Caki2 (cell line): ENCODE data around the gene SFTA2. TPM values are rescaled to one million over a fixed set of nuclear protein-coding genes. Genes with fewer than 3 reads are reported as not detected.
"Not testable (repeated sequence)": the region's sequence is repeated elsewhere in the genome, so short reads cannot be mapped to it uniquely, and the experiment has no call there.

Experiments
- DNase-seq: peaks from one replicate; pipeline ENCODE4 v3.0.0-alpha.2; 2015; ENCODE audit warnings: low read depth
- in situ Hi-C: cut with HindIII; loops from 2 replicates; pipeline ENCODE4 v1.10.0; 2016; ENCODE audit warnings: low sequenced_read_pairs, low pct_unique_long_range_greater_than_20kb, mixed read lengths
- total RNA-seq: library from RNA; depleted of rRNA; stranded (reverse); fragments of >200 nt; shearing (Covaris generic); gene quantifications from 2 replicates; pipeline ENCODE4 v1.2.3, GENCODE V29; 2014; ENCODE audit warnings: low replicate concordance

SFTA2 gene
- total RNA-seq, 1 experiment from 2014 or later = not detected

- in situ Hi-C loops = no loop called here
- DNase-seq = no peak
These were observed 16.8 kb upstream of the SFTA2 start for GRCh38 chr6:30948811-30949210.

GRCh38 chr6:30947231-30947630 is 15.3 kb upstream of the SFTA2 start:
- in situ Hi-C loops = no loop called here
- no peak for DNase-seq

GRCh38 chr6:30945281-30945680 is 13.3 kb upstream of the SFTA2 start:
- in situ Hi-C loops = no loop called here
- no peak for DNase-seq

GRCh38 chr6:30944051-30944450 is 12.1 kb upstream of the SFTA2 start:
- in situ Hi-C loops = no loop called here
- DNase-seq = no peak

GRCh38 chr6:30942338-30943060 is 10.5 kb upstream of the SFTA2 start:
- peak; percentile 84 for DNase-seq
- in situ Hi-C loops = no loop called here

GRCh38 chr6:30940361-30940986 is 8.5 kb upstream of the SFTA2 start, which contains the start of gene MUCL3:
MUCL3 (plus strand) TSS chr6:30940973; CDS start chr6:30941000, 27 bp downstream.
- in situ Hi-C loops = no loop called here
- DNase-seq = no peak

- in situ Hi-C loops = no loop called here
- DNase-seq = no peak
These were observed 7.5 kb upstream of the SFTA2 start for GRCh38 chr6:30939473-30939872.

GRCh38 chr6:30938730-30939129 is 6.8 kb upstream of the SFTA2 start:
- in situ Hi-C loops = no loop called here
- DNase-seq = no peak

GRCh38 chr6:30937265-30937664 is 5.3 kb upstream of the SFTA2 start:
- DNase-seq = no peak
- in situ Hi-C loops = no loop called here

- DNase-seq = no peak
- in situ Hi-C loops = no loop called here
These were observed 3.0 kb upstream of the SFTA2 start for GRCh38 chr6:30935018-30935417.

GRCh38 chr6:30932665-30933365 is 845 bp upstream of the SFTA2 start:
- in situ Hi-C loops = no loop called here
- no peak for DNase-seq

GRCh38 chr6:30931272-30931671 is 698 bp downstream of the SFTA2 start:
- no peak for DNase-seq
- in situ Hi-C loops = no loop called here

- in situ Hi-C loops = no loop called here
- DNase-seq = no peak
These were observed 1.5 kb downstream of the SFTA2 start for GRCh38 chr6:30930506-30930905.

GRCh38 chr6:30928677-30929076 is 3.3 kb downstream of the SFTA2 start:
- no peak for DNase-seq
- in situ Hi-C loops = no loop called here

- DNase-seq, in situ Hi-C loops: not testable (repeated sequence)
These were observed 4.9 kb downstream of the SFTA2 start for GRCh38 chr6:30927080-30927479.

- in situ Hi-C loops = no loop called here
- DNase-seq = peak; percentile 57
These were observed 5.3 kb downstream of the SFTA2 start for GRCh38 chr6:30926644-30927043.

GRCh38 chr6:30924040-30924627 is 7.8 kb downstream of the SFTA2 start:
- in situ Hi-C loops = not testable (repeated sequence)

GRCh38 chr6:30922447-30922852 is 9.5 kb downstream of the SFTA2 start:
- in situ Hi-C loops = no loop called here
- no peak for DNase-seq

More at GRCh38 chr6:30924040-30924627, 7.8 kb downstream of the SFTA2 start:
- not testable (repeated sequence) for DNase-seq

- in situ Hi-C loops = no loop called here
These were observed 13.3 kb downstream of the SFTA2 start for GRCh38 chr6:30918670-30919069.

More at GRCh38 chr6:30918670-30919069, 13.3 kb downstream of the SFTA2 start:
- DNase-seq = no peak
